HG02588 (cell line): ENCODE measurements around the gene SETD1B.
A peak's percentile ranks its signal among the peaks of the same experiment; 100 is the strongest.

Source experiments
- ATAC-seq: cut with Tn5 transposase; IDR thresholded peaks from one replicate; pipeline ENCODE4 v1.9.1; 2021; ENCODE audit warnings: mild to moderate bottlenecking, moderate library complexity; ENCODE audit not compliant: unreplicated experiment

The SETD1B gene

DNA sequence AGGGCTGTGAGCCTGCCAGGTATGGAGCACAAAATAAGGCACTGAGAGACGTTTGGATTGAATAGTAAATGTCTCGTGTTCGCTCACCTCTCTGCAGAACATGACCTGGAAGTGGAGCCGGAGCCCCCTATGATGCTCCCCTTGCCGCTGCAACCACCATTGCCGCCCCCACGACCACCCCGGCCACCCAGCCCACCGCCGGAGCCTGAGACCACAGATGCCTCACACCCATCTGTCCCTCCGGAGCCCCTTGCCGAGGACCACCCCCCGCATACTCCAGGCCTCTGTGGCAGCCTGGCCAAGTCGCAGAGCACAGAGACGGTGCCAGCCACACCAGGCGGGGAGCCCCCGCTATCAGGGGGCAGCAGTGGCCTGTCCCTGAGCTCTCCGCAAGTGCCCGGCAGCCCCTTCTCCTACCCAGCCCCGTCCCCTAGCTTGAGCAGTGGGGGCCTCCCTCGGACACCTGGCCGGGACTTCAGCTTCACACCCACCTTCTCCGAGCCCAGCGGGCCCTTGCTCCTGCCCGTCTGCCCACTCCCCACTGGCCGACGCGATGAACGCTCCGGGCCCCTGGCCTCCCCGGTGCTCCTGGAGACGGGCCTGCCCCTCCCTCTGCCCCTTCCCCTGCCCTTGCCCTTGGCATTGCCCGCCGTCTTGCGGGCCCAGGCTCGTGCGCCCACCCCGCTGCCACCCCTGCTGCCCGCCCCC, 18.7 kb downstream of the SETD1B start:
- ATAC-seq, result no peak

DNA sequence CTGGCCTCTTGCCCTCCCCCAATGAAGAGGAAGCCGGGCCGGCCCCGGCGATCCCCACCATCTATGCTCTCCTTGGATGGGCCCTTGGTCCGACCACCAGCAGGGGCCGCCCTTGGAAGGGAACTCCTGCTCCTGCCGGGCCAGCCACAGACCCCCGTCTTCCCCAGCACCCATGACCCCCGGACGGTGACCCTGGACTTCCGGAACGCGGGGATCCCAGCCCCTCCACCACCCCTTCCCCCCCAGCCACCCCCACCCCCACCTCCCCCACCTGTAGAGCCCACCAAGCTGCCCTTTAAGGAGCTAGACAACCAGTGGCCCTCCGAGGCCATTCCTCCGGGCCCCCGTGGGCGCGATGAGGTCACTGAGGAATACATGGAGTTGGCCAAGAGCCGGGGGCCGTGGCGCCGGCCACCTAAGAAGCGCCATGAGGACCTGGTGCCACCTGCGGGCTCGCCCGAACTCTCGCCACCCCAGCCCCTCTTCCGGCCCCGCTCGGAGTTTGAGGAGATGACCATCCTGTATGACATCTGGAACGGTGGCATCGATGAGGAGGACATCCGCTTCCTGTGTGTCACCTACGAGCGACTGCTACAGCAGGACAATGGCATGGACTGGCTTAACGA, 19.4 kb downstream of the SETD1B start:
- ATAC-seq, result no peak

DNA sequence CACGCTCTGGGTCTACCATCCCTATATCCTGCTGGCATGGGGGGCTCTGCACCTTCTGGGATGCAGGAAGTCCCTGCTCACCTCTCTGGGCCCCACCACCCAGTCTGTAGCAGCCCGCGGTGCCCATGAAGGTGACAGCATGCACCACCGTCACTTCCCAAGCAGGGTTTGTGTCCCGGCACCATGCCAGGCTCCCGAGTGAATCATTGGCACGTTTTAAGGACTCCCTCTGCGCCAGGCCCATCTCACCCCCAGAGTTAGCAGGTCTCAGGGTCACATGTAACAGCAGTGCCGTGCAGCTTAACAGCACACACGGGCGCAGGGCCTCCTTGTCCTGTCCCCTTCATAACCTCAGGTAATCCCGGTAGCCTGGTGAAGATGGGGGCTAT, 19.9 kb downstream of the SETD1B start:
- no peak for ATAC-seq

DNA sequence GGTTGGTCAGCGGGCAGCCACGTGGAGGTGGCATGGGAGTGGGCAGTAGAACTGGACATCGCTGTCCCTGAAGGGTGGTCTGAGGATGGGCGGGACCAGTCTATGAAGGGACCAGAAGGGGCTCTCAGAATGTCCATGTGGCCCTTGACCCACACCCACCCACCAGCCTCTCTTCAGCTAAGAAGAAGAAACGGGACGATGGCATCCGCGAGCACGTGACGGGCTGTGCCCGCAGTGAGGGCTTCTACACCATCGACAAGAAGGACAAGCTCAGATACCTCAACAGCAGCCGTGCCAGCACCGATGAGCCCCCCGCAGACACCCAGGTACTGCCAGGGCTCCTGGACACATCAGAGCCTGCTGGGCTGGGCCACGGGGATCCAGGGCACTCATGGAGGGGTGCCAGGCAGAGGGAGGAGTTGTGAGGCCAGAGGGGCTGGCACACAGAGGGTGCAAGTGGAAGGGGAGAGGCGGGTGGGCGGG, 21.3 kb downstream of the SETD1B start:
- ATAC-seq, result no peak

DNA sequence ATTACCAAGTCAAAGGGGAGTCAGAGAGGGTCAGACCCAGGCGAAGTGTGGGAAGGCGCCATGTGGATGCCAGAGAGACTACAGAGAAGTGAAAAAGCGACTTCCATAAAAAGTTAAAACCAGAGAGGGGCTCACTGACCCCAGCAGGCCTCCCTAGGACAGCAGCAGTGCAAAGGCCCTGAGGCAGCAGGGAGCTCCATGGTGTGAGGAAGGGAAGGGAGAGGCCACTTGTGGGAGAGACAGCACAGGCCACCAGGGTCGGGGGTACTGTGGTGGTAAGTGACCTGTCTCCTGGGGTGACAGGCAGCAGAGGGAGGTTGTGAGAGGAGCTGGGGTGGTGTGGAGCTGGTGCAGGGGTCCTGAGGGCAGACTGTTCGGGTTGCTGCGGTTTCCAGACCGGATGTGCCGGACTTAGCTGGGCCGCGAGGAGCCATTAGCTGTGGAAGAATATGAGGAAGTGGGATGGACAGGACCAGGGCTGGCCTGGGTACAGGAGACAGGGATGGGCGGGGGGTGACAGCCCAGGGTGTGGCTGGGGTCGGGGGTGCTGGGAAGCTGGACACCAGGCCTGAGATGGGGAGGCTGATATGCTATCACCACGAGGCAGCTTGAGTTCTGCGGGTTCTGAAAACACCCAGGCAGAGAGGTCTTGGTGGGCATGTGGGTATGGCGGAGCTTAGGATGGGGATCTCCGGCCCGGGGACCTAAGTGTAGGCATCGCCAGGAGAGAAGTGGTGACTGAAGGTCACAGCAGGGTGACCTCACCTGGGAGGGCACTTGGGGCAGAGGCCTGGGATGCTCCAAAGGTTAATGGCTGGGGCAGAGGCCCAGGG, 22.7 kb downstream of the SETD1B start:
- no peak for ATAC-seq

DNA sequence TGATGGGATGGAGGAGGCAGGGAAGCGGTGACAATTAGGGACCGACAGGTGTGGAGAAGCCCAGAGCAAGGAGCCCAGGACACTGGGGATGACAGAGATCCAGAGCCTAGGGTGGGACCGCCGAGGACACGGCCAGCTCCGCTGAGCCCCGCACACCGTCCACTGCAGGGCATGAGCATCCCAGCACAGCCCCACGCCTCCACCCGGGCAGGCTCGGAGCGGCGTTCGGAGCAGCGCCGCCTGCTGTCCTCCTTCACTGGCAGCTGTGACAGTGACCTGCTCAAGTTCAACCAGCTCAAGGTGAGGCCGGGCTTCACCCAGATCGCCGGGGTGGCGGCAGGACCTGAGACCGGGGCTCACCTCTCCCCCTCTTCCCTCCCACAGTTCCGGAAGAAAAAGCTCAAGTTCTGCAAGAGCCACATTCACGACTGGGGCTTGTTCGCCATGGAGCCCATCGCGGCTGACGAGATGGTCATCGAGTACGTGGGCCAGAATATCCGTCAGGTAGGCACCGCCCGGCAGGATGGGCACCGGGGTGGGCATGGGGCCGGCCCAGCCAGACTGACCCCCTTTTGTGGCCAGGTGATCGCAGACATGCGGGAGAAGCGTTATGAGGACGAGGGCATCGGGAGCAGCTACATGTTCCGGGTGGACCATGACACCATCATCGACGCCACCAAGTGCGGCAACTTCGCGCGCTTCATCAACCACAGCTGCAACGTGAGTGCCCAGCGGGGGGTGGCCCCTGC, 23.7 kb downstream of the SETD1B start:
- ATAC-seq, result no peak

DNA sequence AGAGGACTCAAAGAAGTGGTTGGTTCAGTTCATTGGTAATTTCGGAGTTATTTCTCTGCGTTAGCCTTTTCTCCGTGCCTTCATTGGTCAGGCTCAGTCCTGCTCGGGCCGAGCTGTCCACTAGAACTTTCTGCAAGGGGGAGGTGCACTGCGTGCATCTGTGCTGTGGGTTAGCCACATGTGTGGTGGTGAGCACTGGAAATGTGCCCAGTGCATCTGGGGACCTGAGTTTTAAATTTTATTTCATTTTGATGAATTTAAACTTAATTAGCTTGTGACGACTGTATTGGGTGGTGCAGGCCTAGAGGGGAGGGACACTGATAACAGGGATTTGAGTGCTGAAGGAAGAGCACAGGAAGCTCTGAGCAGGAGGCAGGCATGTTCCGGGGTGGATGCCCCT, 24.5 kb downstream of the SETD1B start:
- ATAC-seq, result no peak

DNA sequence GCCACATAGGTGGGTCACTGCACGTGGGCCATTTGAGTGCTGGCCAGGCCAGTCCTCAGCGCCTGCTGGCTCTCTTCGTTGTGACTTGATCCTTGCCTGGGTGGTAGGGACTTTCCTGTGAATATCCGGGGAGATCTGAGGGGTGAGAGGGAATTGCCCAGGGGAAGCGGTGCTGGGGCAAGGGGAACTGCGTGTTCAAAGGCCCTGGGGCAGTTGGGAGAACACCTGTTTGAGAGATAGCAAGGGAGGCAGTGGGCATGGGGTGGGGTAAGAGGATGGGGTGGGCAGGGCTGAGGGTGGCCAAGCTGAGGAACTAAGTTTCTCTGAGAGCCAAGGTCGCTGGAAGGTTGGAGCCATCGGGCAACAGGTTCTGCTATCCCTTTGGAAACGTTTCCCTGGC, 25.0 kb downstream of the SETD1B start:
- no peak for ATAC-seq

DNA sequence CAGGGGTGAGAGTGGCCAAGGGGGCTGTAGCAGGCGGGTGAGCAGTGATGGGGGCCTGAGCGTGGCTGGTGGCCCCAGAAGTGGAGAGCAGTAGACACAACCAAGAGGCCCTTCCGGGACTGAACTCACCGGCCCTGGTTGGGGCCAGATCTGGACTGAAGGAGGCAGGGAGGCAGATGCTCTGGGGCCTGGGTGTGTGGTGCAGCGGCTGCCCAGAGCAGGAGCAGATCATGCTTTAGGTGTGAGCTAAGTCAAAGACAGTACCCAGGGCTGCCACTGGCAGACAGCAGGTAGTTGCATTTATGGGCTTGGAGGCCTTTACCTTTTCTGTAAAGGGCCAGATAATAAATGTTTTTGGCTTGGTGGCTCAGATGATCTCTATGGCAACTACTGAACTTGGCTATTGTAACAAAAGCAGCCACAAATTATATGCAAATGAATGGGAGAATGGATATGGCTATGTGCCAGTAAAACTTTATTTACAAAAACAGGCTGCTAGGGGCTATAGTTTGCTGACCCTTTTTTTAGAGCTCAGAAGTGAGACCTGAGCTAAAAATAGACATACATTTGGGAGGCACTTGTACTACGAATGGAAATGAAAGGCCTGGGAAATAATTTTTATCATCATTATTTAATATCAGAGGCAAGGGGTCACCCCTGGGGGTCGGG, 25.6 kb downstream of the SETD1B start:
- ATAC-seq, result no peak

DNA sequence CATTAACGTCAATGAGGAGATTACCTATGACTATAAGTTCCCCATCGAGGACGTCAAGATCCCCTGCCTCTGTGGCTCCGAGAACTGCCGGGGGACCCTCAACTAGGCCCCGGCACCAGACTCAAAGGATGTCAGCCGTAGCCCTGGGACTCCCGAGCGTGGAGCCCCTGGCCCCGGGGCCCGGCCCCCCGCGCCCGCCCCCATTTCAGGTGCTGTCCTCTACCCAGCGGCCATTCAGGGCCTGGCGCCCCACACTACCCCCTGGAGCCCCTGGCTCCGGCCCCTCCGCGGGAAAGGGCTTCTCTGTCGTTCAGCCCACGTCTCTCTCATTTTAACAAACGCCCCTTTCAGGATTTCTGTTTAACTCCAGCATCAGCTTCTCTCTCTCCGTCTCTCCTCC, 26.3 kb downstream of the SETD1B start:
- no peak for ATAC-seq

DNA sequence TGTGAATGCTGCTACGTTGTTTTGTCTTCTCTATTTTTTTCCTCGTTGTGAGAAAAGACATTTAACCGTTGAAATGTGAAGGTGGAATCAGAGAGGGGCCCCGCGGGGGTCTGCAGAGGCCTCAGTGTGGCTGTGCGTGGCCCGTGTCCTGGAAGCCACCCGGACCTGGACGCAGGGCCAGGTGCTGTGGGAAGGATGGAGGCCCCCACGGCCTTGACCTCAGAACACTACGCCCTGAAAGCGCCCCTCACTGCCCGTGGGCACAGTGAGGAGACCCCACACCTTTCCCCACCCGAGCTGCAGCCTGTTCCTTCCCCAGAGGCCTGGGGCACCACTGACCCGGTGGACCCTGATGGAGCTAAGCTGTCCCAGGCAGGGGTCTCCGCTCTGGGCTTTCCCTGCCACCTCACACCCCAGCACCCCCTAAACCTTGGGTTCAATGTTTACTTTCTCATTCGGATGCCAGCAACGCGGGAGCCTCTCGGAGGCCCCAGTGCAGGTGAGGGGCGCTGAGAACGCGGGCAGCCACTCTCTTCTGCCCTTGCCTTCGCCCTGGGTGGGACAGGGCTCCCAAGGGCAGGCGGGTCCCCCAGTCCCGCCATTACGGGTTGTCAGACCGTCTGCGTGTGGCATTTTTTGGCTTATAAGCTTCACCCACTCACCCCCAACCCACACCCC, 26.9 kb downstream of the SETD1B start:
- ATAC-seq, result no peak

DNA sequence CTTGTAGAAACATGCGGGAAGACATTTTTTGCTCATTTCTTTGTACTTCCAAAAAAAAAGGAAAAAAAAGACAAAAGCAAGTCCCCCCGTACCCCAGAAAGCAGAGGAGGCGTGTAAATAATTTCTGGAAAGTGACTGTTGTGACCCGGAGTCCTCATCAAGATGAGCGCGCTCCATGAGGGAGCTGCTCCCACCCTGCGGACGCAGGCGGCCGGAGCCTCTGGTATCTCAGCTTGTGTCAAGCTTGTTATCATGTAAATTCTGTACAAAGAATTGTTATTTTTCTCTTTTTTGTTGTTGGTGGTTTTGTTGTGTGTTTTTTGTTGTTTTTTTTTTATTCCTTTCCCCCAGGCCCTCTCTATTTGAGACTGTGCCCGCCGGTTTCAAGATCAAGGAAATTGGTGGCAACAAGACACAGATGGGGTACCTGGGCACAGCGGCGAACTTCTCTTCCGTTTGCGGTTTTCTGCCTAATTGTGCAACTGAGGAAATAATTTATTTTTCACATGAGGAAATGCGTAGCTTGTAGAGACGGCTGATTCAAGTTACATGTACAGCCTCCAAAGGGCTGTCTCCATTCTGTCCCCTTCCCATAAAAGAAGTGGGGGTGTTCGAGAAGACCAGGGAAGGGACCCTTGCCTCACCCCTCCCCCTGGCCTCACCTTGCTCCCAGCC, 27.9 kb downstream of the SETD1B start:
- ATAC-seq, result no peak

DNA sequence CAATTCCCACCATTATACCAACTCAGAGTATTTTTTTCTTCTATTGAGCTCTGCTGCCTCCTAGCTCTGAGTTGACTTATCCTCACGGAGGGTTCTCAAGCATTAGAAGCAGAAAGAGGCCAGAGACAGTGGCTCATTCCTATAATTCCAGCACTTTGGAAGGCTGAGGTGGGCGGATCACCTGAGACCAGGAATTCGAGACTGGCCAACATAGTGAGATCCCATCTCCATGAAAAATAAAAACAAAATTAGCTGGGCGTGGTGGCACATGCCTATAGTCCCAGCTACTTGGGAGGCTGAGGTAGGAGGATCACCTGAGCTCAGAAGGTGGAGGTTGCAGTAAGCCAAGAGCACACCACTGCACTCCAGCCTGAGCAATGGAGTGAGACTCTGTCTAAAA, 33.9 kb downstream of the SETD1B start:
- ATAC-seq, result no peak

DNA sequence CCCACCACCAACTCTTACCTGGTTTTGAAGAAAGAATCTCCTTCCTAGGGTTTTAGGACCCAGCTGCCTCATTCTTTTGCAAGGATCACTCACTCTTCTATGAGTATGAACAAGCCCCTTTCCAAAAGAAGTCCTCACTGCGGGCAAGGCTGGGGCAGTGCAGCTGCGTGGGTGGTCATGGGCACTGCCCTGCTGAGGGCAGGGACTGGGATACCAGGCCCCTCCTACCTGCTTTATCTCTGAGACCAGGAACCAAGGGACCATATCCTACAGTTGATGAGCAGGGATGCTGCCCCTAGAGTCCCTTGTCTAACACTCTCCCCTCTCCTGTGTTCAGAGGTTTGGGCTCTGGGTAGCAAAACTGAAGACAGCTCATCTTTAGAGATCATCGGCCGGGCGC, 34.3 kb downstream of the SETD1B start:
- ATAC-seq, result no peak

DNA sequence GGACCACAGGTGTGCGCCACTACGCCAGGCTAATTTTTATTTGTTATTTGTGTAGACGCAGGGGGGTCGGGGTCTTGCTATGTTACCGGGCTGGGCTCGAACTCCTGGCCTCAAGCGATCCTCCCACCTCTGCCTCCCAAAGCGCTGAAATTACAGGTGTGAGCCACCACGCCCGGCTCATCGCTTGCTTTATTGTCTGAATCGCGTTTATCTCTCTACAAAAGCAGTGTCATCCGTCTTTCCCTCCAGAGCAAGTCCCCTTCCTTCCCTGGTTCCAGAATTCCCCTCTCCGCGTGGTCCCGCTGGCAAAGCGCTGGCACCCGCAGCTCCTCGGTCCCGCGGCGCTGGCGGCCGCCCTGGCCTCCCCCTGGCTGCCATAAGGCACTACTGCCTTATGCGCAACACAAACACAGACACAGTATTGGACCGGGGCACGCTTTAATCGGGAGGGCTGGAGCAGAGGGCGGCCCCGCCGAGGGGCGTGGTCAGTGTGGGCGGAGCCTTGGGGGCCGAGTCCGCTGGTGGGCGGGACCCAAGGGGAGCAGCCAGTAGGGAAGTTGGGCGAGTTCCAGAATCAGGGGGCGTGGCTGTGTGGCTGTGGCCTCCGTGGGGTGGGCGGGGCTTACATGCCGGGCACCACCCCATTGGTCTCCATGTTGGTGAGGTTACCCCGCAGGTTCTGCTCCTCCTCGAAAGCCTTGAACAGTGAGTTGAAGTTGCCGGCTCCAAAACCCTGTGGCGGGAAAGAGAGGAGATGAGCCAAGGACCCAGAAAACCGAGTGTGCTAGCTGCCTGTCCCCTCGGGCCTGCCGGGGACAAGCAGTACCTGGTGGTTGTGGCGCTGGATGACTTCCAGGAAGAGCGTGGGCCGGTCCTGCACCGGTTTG, 35.5 kb downstream of the SETD1B start:
- ATAC-seq, result peak; percentile 90

DNA sequence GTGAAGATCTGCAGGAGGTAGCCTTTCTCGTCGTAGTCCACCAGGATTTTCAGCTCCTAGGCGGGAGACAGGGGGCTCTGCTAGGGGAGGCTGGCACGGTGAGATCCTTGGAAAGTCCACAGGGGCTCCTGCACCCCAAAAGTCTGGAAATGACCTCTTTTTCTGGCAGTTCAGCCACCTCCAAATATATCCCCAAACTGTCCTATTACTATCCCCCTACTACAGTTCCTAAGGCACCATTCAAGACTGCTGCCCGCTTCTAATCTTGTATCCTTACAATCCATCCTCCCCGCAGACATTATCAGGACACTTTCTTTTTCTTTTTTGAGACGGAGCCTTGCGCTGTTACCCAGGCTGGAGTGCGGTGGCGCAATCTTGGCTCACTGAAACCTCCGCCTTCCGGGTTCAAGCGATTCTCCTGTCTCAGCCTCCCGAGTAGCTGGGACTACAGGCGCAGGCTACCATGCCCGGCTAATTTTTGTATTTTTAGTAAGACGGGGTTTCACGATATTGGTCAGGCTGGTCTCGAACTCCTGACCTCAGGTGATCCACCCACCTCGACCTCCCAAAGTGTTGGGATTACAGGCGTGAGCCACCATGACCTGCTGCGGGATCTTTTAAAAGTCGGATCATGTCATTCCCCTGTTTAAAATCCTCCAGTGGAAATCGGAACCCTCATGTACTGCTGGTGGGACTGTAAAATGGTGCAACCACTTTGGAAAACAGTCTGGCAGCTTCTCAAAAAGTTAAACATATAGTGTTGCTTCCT, 36.4 kb downstream of the SETD1B start:
- no peak for ATAC-seq

DNA sequence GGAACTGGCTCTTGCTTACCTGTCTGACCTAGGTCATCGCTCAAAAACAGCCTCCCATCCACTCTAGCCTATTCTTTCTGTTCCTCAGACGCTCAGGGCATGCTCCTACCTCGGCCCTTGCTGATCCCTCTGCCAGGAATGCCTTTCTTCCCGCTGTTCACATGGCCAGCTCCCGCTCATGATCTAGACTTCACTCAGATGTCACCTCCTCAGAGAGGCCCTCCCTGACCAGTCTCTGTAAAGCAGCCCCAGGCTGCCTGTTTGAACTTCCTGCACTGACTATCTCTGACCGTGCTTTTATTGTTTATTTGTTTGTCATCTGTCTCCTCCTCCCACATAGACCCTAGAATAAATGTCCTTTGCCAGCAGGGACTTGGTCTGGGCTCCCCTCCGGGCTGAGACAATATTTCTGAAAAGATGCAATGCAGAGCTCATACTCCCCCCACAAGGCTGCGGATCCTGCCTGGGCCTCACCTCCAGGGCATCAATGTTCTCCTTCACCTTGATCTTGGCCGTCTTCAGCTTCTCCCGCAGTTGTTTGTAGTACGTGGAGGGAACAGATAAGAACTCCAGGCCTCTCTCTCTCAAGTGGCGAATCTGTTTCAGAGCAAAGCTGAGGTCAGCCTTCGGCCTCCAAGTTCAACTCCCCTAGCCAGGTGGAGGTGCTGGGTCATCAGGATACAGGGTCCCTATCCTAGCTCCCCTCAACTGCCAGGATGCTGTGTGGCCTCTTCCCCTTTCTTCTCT, 39.6 kb downstream of the SETD1B start:
- no peak for ATAC-seq
